ENCODE measurements around the gene SRRM5.
"Not testable (repeated sequence)": the region's sequence is repeated elsewhere in the genome, so short reads cannot be mapped to it uniquely, and the experiment has no call there.

The SRRM5 gene

DNA sequence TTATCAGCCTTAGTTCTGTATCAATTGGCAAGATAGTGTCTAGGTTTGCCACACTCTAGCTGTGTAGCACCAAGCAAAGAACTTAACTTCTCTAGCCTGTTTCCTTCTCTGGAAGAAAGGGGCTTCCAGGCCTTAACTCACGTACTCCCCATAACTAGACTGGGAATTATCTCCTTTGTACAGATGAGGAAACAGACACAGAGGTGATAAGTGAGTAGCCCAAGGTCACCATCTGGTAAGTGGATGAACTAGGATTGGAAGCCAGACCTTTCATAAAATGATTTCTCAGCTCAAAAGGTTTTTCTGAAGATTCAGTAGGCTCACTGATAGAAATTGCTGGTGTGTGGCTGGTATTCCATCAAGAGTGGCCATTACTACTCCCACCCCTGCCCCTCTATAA, 4.4 kb downstream of the SRRM5 start:
- DNase-seq (ENCODE audit: low read depth in 2 of 2), result no peak

DNA sequence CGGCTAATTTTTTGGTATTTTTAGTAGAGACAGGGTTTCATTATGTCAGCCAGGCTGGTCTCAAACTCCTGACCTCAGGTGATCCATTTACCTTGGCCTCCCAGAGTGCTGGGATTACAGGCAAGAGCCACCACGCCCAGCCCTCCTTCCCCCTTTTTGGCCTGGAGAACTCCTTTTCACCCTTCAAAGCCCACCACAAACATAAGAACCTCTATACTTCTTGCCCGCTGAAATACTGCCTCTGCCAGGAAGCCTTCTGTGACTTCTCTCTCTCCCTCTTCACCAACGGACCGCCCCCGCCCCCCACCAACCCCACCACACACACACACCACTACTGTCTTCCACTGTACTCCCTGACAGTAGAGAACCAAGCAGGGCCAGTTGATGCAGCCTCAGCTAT, 5.1 kb downstream of the SRRM5 start:
- DNase-seq (ENCODE audit: low read depth in 2 of 2), result no peak

DNA sequence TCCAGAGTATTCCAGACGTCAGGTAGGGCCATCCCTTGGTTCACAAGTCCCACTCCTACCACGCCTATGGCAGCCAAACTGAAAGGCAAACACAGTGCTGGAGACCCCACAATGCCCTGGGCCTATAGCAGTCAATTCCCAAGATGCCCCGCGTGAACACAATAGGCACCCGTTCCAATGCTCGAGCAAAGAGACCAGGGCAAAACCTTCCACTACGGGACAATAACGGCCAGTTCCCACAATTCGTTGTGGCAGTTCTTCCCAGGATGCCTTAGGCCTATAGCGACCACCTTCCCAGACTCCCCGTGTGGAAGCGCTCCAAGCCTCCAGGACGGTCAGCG, 7.0 kb downstream of the SRRM5 start:
- no peak for DNase-seq (ENCODE audit: low read depth in 2 of 2)

DNA sequence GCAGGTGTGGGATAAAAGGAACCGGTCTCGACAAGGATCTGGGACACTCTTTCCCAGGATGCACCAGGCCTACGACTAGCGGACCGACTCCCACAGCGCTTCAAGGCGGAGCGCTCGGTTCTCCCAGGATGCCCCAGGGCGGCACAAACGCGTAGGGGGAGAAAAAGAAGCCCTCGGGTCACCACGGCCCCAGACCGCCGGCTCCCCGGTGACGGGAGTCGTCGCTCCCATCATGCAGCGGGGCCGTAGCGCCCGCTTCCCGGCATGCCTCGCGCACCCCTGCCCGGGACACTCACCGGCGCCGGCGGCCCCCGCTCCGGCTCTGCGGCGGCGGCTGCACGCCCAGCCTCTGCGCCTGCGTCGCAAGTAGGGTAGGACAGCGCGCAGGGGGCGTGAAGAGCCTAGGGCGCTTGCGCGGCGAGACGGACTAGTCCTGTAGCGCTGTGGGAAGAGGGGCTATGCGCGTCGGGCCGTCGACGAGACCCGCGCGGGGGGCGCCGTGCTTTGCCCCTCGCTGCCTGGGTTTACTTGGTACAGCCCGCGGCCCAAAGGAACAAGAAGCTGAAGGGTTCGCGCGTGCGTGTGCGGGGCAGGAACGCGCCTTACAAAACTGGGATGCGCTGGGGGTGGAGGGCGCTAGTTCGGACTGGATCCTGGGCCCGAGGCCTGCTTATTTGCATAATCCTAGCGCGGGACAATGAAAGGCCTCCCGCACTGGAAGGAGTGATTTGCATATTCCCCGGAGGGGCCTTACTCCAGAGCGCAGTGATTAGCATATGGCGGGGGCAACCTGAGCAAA, 7.6 kb downstream of the SRRM5 start, which contains the start of gene ZNF428:
TSS of gene ZNF428 (minus strand) at position 368 of the 799 bp plus-strand sequence. CDS start 5,325 bp downstream, outside the sequence.
- DNase-seq (ENCODE audit: low read depth in 2 of 2), result peak; percentile 78 to 80

DNA sequence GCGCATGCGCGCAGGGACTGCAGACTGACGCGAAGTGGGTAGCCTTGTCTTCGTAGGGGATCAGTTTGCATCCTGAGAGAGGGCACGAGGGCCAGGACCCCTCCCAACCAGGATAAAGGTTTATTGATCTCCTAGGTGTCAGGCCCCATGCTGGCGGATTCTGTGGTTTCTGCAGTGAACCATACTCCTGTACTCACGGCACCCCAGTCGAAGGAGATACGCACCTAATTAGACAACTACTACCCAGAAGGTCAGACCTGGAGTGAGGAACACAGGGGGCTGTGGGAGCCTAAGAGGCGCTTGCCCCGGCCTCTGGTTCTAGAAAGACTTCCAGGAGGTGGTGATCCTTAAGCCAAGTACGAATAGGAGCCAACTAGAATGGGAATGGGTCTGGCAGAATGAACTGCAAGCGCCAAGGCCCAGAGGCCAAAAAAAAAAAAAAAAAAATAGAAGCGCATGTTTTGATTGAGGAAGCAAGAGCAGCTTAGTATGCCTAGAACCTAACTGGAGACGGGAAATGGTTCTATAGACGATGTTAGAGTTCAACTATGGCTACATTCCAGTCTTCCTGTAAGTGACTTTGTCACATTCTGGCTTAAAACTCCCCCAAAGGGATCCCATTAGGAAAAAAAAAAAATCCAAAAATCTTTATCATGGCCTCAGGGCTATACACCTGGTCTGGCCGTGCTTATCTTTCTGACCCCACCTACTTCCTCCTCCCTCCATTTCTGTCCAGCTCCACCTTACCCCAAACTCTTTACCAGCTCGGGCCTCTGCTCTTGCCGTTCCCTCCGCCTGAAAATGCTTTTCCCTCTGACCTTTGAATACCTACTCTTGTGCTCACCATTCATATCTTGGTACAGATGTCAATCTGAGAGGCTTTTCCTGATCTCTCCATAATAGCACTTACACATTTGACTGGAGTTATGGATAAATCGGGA, 8.4 kb downstream of the SRRM5 start:
- no peak for DNase-seq (ENCODE audit: low read depth in 2 of 2)

DNA sequence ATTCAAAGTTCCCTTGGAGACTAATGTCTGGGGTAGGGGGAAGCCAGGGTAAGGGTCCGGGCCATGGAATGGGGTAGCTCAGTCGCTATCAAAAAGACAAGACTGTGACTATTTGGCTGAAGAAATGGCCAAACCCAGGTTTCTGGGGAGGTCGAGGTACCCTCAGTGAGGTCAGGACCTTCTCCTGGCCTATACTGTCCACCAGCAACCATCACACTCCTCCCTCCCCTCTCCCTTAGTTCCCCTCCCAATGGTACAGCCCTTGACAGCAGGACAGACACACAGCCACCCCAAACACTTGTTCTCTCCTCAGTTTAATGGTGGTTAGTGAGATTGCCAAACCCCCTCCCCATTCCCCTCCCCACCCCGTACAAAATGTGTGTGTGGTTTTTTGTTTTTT, 10.2 kb downstream of the SRRM5 start:
- no peak for DNase-seq (ENCODE audit: low read depth in 2 of 2)

DNA sequence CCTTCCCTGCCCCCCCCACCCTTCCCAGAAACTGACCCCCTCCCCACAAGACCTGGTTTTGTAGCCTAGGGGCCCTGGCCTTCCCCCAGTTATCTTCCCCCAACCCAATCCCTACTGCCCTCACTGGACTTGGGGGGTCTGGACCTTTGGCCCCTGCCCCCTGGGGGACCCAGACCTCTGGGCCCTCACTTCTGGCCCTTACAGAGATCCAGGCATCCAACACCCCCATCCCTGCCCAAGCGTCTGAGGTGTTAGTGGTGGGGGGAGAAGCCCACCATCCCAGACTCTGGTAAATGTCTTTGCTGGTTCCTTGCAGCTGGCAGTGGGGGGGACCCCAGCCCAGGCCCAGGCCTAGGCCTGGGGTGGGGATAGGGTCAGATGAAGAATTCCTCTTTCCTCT, 11.1 kb downstream of the SRRM5 start:
- DNase-seq (ENCODE audit: low read depth in 2 of 2), result no peak

DNA sequence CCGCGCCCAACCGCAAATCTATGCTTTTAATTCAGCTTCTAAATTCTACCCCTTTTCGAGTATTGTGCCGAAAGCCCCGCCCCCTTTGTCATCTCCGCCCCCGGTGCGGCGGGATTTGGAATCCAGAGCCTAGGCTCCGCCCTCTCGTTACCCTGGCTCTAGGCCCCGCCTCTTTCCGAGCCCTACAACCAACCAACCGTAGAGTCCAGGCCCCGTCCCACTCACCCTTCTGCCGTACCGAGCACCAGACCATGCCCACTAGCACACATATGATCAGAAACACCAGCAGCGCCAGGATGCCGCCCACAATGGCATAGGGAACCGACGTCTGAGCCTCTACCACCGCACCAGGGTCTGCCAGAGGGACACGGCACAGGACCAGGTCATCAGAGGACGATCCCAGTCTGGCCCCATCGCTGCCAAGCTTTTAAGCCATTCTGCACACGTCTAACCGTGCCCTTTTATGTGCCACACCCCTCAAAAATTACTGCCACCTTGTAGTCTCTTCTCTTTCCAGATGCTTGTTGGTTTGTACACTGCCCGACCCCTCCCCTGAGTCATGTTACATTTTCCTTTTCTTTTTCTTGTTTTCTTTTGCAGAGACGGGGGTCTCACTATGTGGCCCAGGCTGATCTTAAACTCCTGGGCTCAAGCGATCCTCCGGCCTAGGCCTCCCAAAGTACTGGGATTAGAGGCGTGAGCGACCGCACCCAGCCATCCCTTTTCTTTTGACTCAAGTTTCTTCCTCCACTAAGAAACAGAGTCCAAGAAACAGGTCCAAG, 12.2 kb downstream of the SRRM5 start:
- no peak for DNase-seq (ENCODE audit: low read depth in 2 of 2)

DNA sequence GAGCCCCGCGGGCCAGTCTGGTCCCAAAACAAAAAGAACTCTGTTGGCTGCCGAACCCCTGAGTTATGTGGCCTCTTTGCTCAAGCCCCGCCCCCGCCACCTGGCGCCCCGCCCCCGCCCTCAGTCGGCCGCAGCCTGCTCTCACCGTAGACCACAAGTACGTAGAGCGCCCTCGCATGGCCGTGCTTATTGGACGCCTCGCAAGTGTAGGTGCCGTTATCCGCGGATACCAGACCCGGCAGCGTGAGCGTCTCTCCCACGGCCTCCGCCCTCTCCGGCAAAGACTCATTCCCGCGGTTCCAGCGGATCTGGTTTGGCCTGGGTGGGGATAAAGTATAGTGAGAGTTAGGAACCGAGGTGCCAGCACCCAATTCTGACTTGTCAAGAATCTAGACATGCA, 13.0 kb downstream of the SRRM5 start:
- no peak for DNase-seq (ENCODE audit: low read depth in 2 of 2)

DNA sequence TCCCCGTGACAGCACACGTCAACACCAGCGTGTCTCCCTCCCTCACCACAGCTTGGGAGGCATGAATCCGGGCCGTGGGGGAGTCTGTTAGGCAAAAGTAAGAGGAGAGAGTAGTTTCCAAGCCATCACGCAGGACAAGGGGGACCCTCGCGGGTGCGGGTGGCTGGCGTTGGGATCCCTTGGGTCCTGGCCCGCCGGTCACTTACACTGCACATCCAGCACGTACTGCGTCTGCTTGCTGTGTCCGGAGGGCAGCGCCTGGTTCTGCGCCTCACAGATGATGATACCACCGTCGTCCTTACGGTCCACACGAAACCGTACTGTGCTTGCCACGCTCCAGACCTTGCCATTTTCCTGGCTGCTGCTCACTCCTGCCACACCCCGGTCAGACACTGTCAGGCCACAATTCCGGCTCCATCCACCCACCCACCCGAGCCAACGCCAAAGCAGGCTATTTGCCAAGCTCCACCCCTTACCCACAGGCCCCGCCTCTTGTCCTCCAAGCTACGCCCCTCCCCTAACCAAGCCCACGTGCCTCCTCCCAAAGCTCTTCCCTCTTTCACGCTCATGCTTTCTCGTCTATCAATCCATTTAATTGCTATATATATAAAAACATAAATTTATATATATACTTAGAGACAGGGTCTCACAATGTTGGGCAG, 14.2 kb downstream of the SRRM5 start:
- no peak for DNase-seq (ENCODE audit: low read depth in 2 of 2)

DNA sequence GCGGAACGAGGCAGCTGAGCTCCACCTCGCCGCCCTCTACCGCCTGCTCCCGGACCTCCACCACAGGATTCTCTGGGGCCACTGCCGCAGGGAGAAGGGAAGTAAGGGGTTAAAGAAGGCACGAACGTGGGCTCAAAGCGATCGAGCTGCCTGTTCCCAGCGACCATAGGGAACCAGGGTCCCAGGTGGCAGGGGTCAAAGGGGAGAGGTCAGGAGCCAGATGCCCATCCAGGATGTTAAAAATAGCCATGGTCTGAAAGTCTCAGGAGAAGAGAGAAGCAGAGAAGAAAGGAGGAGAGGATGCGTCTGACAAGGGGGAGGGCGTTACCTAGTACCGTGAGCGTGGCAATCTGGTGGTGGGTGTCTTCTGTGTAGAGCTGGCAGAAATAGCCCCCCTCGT, 14.9 kb downstream of the SRRM5 start:
- DNase-seq (ENCODE audit: low read depth in 2 of 2), result no peak

DNA sequence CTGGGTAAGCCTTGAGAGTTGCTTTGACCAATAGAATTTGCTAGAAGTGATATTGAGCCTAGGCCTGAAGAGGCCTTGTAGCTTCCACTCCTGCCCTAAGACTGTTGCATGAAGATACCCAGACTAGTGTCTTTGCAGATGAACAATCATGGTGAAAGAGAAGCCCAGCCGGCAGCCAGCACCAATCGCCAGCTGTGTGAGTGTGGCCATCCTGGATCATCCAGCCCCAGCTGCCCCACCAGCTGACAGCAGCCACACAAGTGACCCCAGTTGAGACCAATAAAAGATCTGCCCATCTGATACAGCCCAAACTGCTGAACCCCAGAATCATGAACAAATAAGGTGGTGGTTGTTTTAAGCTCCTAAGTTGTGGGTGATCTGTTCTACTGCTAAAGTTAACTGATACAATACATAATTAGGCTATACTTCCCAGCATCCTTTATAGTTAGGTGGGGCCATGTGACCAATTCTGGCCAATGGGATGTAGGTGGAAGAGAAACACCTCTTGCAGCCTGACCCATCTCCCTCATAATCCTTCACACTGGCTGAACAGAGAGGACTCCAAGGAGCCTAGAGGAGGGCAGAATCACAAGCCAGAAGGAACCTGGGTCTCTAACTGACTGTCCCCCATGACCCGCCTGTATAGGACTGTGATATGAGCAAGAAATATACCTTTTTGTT, 16.9 kb downstream of the SRRM5 start:
- no peak for DNase-seq (ENCODE audit: low read depth in 2 of 2)

DNA sequence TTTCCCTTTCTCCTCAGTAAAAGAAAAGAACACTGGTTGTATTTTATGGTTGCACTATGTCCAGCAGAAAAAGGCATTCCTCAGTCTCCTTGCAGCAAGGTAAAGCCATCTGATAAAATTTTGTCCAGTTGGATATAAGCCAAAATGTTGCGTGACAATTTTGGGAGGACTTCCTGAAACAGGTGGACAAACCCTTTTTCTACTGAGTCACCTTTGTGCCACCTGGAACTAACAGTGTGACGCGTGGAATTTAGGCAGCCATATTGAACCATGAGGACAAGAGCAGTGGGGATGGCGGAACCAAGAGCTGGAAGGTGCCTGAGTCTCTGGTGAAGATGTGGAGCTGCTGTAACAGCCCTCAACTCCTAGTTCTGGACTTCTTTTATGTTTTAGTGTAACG, 19.6 kb downstream of the SRRM5 start:
- no peak for DNase-seq (ENCODE audit: low read depth in 2 of 2)

DNA sequence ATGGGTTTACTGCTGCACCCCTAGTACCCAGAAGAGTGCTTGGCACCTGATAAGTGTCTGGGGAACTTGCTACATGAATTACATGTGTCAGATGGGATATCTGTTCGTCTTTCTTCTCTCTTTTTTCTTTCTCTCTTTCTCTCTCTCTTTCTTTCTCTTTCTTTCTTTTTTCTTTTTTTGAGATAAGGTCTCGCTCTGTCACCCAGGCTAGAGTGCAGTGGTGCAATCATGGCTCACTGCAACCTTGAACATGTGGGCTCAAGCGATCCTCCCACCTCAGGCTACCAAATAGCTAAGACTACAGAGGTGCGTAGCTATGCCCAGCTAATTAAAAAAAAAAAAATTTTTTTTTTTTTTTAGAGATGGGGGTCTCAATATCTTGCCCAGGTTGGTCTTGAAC, 21.6 kb downstream of the SRRM5 start:
- DNase-seq (ENCODE audit: low read depth in 2 of 2), result no peak

DNA sequence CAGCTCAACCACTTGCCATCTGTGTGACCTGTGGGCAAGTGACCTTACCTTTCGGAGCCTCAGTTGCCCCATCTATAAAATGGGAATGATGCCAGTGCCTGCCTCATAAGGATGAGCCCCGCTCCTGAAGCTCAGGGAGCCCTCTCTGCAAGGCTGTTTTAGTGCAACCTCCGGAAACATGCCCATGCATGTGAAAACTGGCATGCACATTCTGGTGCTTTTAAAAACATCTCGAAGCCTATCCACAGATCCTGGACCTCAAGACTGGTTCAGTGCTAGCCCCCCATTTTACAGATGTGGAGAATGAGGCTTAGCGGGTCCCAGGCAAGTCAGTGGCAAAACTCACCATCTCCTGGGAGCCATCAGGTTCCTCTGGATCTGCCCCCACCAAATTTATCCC, 22.2 kb downstream of the SRRM5 start:
- DNase-seq (ENCODE audit: low read depth in 2 of 2), result no peak

DNA sequence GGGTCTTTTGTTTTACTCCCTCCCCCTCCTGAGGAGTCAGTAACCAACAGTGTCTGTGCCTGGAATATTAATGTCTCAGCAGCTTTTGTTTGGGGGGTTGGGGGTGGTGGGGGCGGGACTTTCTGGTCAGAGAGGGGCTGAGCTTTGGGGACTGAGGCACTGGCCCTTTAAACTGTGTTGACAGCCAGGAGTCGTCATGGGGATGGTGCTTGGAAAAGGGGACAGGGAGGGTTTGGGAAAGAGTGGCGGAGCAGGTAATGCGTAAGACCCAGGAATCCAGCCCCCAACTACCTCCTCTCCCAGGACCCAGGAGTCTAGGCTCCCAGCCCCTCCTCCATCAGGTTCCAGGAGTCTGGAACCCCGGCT, 22.6 kb downstream of the SRRM5 start:
- DNase-seq (ENCODE audit: low read depth in 2 of 2), result no peak

DNA sequence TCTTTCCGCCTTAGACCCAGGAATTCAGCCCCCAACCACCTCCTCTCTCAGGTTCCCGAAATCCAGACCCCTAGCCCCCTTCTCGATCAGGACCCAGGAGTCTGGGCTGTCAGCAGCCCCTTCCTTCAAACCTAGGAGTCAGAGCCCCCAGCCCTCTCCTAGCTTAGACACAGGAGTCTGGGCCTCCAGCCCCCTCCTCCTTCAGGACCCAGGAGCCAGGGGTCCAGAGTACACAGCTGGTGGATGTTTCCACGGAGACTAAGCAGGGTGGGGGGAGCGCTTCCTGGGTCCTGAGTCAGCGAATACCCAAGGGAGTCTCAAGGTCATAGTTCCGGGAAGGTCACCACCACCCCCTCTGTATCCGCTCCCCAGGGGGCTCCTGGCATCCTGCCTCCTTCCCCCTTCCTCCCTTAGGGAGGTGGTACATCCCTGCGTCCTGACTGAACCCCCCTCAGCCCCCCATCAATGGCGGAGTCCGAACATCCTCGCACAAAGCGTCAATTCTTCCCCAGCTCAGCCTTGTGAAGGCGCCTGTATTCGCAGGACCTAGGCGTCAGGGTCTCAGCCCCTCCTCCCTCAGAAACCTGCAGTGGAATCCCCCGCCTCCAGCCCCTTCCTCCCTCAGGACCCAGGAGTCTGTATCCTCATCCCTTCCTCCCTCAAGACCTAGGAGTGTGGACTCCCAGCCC, 23.1 kb downstream of the SRRM5 start:
- DNase-seq (ENCODE audit: low read depth in 2 of 2), result no peak

DNA sequence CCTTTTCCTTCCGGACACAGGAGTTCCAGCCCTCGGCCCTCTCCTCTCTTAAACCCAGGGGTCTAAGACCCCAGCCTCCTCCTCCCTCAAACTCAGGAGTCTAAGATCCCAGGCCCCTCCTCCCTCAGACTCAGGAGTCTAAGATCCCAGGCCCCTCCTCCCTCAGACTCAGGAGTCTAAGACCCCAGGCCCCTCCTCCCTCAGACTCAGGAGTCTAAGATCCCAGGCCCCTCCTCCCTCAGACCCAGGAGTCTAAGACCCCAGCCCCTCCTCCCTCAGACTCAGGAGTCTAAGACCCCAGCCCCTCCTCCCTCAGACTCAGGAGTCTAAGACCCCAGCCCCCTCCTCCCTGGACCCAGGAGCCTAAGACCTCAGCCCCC, 23.7 kb downstream of the SRRM5 start:
- not testable (repeated sequence) for DNase-seq (ENCODE audit: low read depth in 2 of 2)

DNA sequence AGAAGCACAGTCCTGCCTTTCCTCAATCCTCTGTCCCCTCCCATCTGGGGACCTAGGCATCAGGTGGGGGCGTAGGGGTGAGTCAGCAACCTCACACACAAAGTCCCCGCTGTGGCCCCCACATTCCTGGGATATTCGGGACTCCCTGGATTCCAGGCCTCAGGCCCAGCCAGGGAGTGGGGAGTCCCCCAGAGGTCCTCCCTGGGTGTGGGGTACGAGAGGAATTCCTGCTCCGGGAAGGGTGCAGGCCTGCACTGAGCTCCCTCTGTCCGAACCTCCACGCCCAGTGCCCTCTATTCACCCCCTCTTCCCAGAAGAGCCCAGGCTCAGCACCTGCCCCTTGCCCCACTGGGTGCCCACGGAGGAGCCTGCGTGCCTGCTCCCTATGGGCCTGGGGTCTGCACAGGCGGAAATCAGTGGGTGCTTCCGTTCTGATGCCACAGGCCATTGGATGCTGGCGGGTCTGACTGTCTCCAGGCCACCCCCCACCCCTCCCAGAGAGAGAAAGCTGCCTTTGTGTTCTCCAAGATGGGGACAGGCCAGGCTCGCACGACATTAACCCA, 24.3 kb downstream of the SRRM5 start:
- no peak for DNase-seq (ENCODE audit: low read depth in 2 of 2)

Data from fibroblast of skin of left quadriceps (primary cell).